ENCODE measurements around the gene TMEM132D.

GRCh38 chr12:129614221-129614885 lies 289.5 kb downstream of the TMEM132D start:
- no peak for TF ChIP-seq CTCF (conservative IDR thresholded peaks at IDR 0.05; ENCODE audit: low read depth, low read length)
- no peak for TF ChIP-seq EZH2 (IDR thresholded peaks at IDR 0.05; ENCODE audit: borderline replicate concordance, low read depth, low read length, poor library complexity, severe bottlenecking)
